ENCODE data around the gene DEDD2. TPM values are rescaled to one million over a fixed set of nuclear protein-coding genes. Genes with fewer than 3 reads are reported as not detected.

Gene DEDD2
- total RNA-seq, 3 donors from 2014 or later (not counting 1 experiment from before 2014, with no cell fraction given): 83.2 to 110 (median 83.7) TPM

GRCh38 chr19:42177686-42178019, 39.8 kb downstream of the DEDD2 start:
- Histone ChIP-seq H3K36me3 (ENCODE audit: control insufficient read depth, insufficient read depth, low read length) (no peaks in the 10 kb centered on the region), H3K27ac (ENCODE audit: low read length) (no peak overlapping the region), H3K4me1 (ENCODE audit: control insufficient read depth, insufficient read depth, low read length) (peaks cover 22% of the 10 kb centered on the region), H3K4me3 (ENCODE audit: low read length) (no peak overlapping the region), H3K27me3 (ENCODE audit: control insufficient read depth, insufficient read depth, low read length) (peaks cover 36% of the 10 kb centered on the region), H3K9me3 (ENCODE audit: control insufficient read depth, insufficient read depth, low read length) (no peaks in the 10 kb centered on the region)
- TF ChIP-seq, protein P1, sequence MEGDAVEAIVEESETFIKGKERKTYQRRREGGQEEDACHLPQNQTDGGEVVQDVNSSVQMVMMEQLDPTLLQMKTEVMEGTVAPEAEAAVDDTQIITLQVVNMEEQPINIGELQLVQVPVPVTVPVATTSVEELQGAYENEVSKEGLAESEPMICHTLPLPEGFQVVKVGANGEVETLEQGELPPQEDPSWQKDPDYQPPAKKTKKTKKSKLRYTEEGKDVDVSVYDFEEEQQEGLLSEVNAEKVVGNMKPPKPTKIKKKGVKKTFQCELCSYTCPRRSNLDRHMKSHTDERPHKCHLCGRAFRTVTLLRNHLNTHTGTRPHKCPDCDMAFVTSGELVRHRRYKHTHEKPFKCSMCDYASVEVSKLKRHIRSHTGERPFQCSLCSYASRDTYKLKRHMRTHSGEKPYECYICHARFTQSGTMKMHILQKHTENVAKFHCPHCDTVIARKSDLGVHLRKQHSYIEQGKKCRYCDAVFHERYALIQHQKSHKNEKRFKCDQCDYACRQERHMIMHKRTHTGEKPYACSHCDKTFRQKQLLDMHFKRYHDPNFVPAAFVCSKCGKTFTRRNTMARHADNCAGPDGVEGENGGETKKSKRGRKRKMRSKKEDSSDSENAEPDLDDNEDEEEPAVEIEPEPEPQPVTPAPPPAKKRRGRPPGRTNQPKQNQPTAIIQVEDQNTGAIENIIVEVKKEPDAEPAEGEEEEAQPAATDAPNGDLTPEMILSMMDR (IDR thresholded peaks at IDR 0.05): no peak
- no peaks in the 10 kb centered on the region for H3K36me3 Mint-ChIP-seq
- H3K27me3 Mint-ChIP-seq (ENCODE audit: low read depth in 2 of 2): peaks cover 7 to 14% of the 10 kb centered on the region in 2 donors
- H3K9me3 Mint-ChIP-seq: no peaks in the 10 kb centered on the region
- intact Hi-C loops (cut with micrococcal nuclease): loop anchor here (5.0 kb wide), 1 partner anchor 120 kb away; no protein-coding TSS in a partner anchor
- H3K27ac Mint-ChIP-seq: no peak overlapping the region
- peaks cover 16 to 27% of the 10 kb centered on the region in 2 donors for H3K4me1 Mint-ChIP-seq
- no peak overlapping the region for H3K4me3 Mint-ChIP-seq
- WGBS (ENCODE audit: insufficient coverage): 32% methylated on average over 3 of the region's 3 CpGs
- ATAC-seq (no peak), DNase-seq (no peak)

- H3K36me3 ChIP-seq (ENCODE audit: control insufficient read depth, insufficient read depth, low read length): no peaks in the 10 kb centered on the region
- peaks cover 18% of the 10 kb centered on the region for H3K4me1 ChIP-seq (ENCODE audit: control insufficient read depth, insufficient read depth, low read length)
- H3K36me3 Mint-ChIP-seq: no peaks in the 10 kb centered on the region
- no peaks in the 10 kb centered on the region for H3K9me3 Mint-ChIP-seq
- intact Hi-C loops (cut with micrococcal nuclease): loop anchor here (5.0 kb wide), 1 partner anchor 120 kb away; no protein-coding TSS in a partner anchor
- ATAC-seq (peak; percentile 89 to 94 (median 92)), DNase-seq (peak; percentile 63 to 89)
- peaks cover 11 to 22% of the 10 kb centered on the region in 2 donors for H3K4me1 Mint-ChIP-seq
- peaks cover 7 to 14% of the 10 kb centered on the region in 2 donors for H3K27me3 Mint-ChIP-seq (ENCODE audit: low read depth in 2 of 2)
- under 1% methylated on average over 66 of the region's 66 CpGs for WGBS (ENCODE audit: insufficient coverage)
- peaks cover 36% of the 10 kb centered on the region for H3K27me3 ChIP-seq (ENCODE audit: control insufficient read depth, insufficient read depth, low read length)
- H3K27ac Mint-ChIP-seq: no peak overlapping the region
- H3K4me3 Mint-ChIP-seq: no peak overlapping the region
- TF ChIP-seq, protein P1 (IDR thresholded peaks at IDR 0.05): peak; percentile 29
- H3K27ac ChIP-seq (ENCODE audit: low read length): no peak overlapping the region
- no peaks in the 10 kb centered on the region for H3K9me3 ChIP-seq (ENCODE audit: control insufficient read depth, insufficient read depth, low read length)
- peak overlapping the region; percentile 42 for H3K4me3 ChIP-seq (ENCODE audit: low read length)
Observed at GRCh38 chr19:42176990-42177685, 40.3 kb downstream of the DEDD2 start.

- intact Hi-C loops (cut with micrococcal nuclease): loop anchor here (5.0 kb wide), 1 partner anchor 121 kb away; no protein-coding TSS in a partner anchor
- peaks cover 7 to 12% of the 10 kb centered on the region in 2 donors for H3K27me3 Mint-ChIP-seq (ENCODE audit: low read depth in 2 of 2)
- H3K9me3 Mint-ChIP-seq: no peaks in the 10 kb centered on the region
- H3K36me3 Mint-ChIP-seq: no peaks in the 10 kb centered on the region
- Histone ChIP-seq H3K27me3 (ENCODE audit: control insufficient read depth, insufficient read depth, low read length) (peaks cover 36% of the 10 kb centered on the region), H3K4me3 (ENCODE audit: low read length) (peak overlapping the region; percentile 42), H3K9me3 (ENCODE audit: control insufficient read depth, insufficient read depth, low read length) (no peaks in the 10 kb centered on the region), H3K4me1 (ENCODE audit: control insufficient read depth, insufficient read depth, low read length) (peaks cover 18% of the 10 kb centered on the region), H3K27ac (ENCODE audit: low read length) (no peak overlapping the region), H3K36me3 (ENCODE audit: control insufficient read depth, insufficient read depth, low read length) (no peaks in the 10 kb centered on the region)
- TF ChIP-seq, protein P1 (IDR thresholded peaks at IDR 0.05): no peak
- peak overlapping the region; percentile 97 for H3K4me3 Mint-ChIP-seq
- WGBS (ENCODE audit: insufficient coverage): under 1% methylated on average over 31 of the region's 31 CpGs
- ATAC-seq (peak; percentile 46 to 63 (median 49)), DNase-seq (no peak)
- peak overlapping the region in 1 of 2 donors; percentile 78 for H3K27ac Mint-ChIP-seq
- H3K4me1 Mint-ChIP-seq: peaks cover 7 to 17% of the 10 kb centered on the region in 2 donors
Observed at GRCh38 chr19:42176649-42176989, 40.9 kb downstream of the DEDD2 start.

Data from natural killer cell (primary cell).